Spleen (tissue), 11 donors: ENCODE data around the gene OR10G8. TPM values are rescaled to one million over a fixed set of nuclear protein-coding genes. Genes with fewer than 3 reads are reported as not detected.
A peak's percentile ranks its signal among the peaks of the same experiment; 100 is the strongest.

Source experiments
- DNase-seq: peaks from one replicate; pipeline ENCODE4 v3.0.0-alpha.2; 2020
- H3K27ac ChIP-seq, 8 donors: fragments of 200-600 bp; sonication (generic) in 7 of 8; 1 replicate in 4 of 8; 2 replicates in 4 of 8; pipeline versions ENCODE4 v1.5.0 to v1.8.0; 2016 to 2021; ENCODE audit warnings: inconsistent platforms in 4 of 8, mild to moderate bottlenecking in 4 of 8, moderate library complexity in 1 of 8
- H3K27me3 ChIP-seq, 7 donors: fragments of 200-600 bp; sonication (generic) in 6 of 7; replicated peaks in 1 of 7; 1 replicate in 4 of 7; 2 replicates in 3 of 7; pipeline versions ENCODE4 v1.5.0 to v1.8.0; 2016 to 2021; ENCODE audit warnings: inconsistent platforms in 3 of 7, mild to moderate bottlenecking in 1 of 7
- H3K36me3 ChIP-seq, 6 donors: fragments of 200-600 bp; sonication (generic) in 5 of 6; 1 replicate in 4 of 6; 2 replicates in 2 of 6; pipeline versions ENCODE4 v1.5.0 to v1.8.0; 2016 to 2021; ENCODE audit warnings: inconsistent platforms in 2 of 6
- H3K4me1 ChIP-seq, 6 donors: fragments of 200-600 bp; sonication (generic) in 5 of 6; 1 replicate in 3 of 6; 2 replicates in 3 of 6; pipeline versions ENCODE4 v1.5.0 to v1.8.0; 2016 to 2021; ENCODE audit warnings: inconsistent platforms in 3 of 6
- H3K4me3 ChIP-seq, 8 donors: fragments of 200-600 bp; sonication (generic) in 7 of 8; 1 replicate in 4 of 8; 2 replicates in 4 of 8; pipeline versions ENCODE4 v1.5.0 to v1.8.0; 2016 to 2021; ENCODE audit warnings: inconsistent platforms in 4 of 8, mild to moderate bottlenecking in 4 of 8, moderate library complexity in 2 of 8
- H3K9me3 ChIP-seq, 8 donors: fragments of 200-600 bp; sonication (generic) in 7 of 8; 1 replicate in 4 of 8; 2 replicates in 4 of 8; pipeline versions ENCODE4 v1.5.0 to v1.8.0; 2016 to 2021; ENCODE audit warnings: inconsistent platforms in 4 of 8
- POLR2A ChIP-seq, 3 donors: fragments of 450-650 bp; IDR thresholded peaks; one replicate each; pipeline ENCODE4 v1.5.1; 2017; ENCODE audit warnings: antibody characterized with exemption in 3 of 3, mild to moderate bottlenecking in 1 of 3
- POLR2AphosphoS5 ChIP-seq, 3 donors: sonication (generic); formaldehyde crosslinking; IDR thresholded peaks; one replicate each; pipeline ENCODE4 v1.5.1; 2017; ENCODE audit warnings: antibody characterized with exemption in 3 of 3
- WGBS, 5 donors: extraction: QIAGEN DNeasy Blood & Tissue Kit in 3 of 5; methylation state at CpG; one replicate each; pipeline versions ENCODE4 v1.1.5 to v1.1.7; 2013 to 2018; 5-methylcytosine and 5-hydroxymethylcytosine counted together
- intact Hi-C: fragments of 100-400 bp; cut with DNase I; formaldehyde crosslinking; loops from one replicate; pipeline ENCODE4 v1.15.0; 2023; ENCODE audit warnings: low total_unique reads
- polyA plus RNA-seq, 3 donors: library from polyadenylated mRNA; stranded (reverse); fragments of 200-250 nt; gene quantifications; one replicate each; pipeline ENCODE4 v1.2.1, GENCODE V29; 2013
- total RNA-seq, 7 donors: library from RNA; depleted of rRNA in 3 of 7; stranded (reverse); fragments of >200 nt in 3 of 7; fragmentation: NEBNext Ultra II Directional in 4 of 7; extraction: Animal tissue kit (Norgen Biotek cat#: 25700) in 4 of 7; gene quantifications; one replicate each; pipeline versions ENCODE4 v1.1.0 to v1.2.1, GENCODE V29; 2016 to 2021
- TF ChIP-seq, protein P1 (sequence below), 11 experiments: fragments of 200-600 bp in 7 of 11; fragments of 450-650 bp in 4 of 11; sonication (generic) in 4 of 11; IDR thresholded peaks in 8 of 11; conservative IDR thresholded peaks in 3 of 11; 1 replicate in 7 of 11; 2 replicates in 4 of 11; pipeline versions ENCODE4 v1.4.0 to v1.8.0; 2016 to 2021; ENCODE audit warnings: antibody characterized with exemption in 11 of 11, inconsistent platforms in 4 of 11, mild to moderate bottlenecking in 1 of 11
- donor health status: healthy with polysubstance abuse.
- donor health status: DM: no; HTN: no; CAD: no; lungs with moderate emphysema.
- donor health status: DM: no; HTN: no; CAD: no.
- donor health status: Bipolar disorder and iron deficiency.
- donor health status: healthy.
- donor health status: DM: no; HTN: no; CAD: no.
- donor health status: DM: yes; HTN: yes; CAD: no.

The OR10G8 gene
- total and polyA plus RNA-seq, 10 donors = not detected

DNA sequence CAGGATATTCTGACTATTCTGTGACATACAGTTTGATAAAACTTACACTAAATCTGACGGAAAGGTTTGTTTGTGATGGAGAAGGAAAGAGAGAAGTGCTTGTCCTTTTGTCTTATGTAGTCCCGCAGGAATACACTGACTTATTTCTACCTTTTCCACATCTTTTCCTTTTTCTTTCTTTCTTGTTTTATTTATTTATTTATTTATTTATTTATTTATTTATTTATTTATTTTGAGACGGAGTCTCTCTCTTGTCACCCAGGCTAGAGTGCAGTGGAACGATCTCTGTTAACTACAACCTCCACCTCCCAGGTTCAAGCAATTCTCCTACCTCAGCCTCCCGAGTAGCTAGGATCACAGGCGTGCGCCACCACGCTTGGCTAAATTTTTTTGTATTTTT, 45.5 kb downstream of the OR10G8 start:
- H3K4me1 ChIP-seq = peaks cover 0 to 48% (median 33%) of the 10 kb centered on the region in 6 donors
- no peaks in the 10 kb centered on the region for H3K36me3 ChIP-seq
- 89 to 93% (median 93%) methylated on average over 8 of the region's 8 CpGs for WGBS, 5 donors
- peaks cover 0 to 43% (median 8%) of the 10 kb centered on the region in 7 donors for H3K27me3 ChIP-seq
- no peak overlapping the region for H3K4me3 ChIP-seq
- no peaks in the 10 kb centered on the region for H3K9me3 ChIP-seq
- intact Hi-C loops = no loop called here
- no peak overlapping the region for H3K27ac ChIP-seq
- no peak for TF ChIP-seq POLR2A (IDR thresholded peaks at IDR 0.05)
- TF ChIP-seq, protein P1, sequence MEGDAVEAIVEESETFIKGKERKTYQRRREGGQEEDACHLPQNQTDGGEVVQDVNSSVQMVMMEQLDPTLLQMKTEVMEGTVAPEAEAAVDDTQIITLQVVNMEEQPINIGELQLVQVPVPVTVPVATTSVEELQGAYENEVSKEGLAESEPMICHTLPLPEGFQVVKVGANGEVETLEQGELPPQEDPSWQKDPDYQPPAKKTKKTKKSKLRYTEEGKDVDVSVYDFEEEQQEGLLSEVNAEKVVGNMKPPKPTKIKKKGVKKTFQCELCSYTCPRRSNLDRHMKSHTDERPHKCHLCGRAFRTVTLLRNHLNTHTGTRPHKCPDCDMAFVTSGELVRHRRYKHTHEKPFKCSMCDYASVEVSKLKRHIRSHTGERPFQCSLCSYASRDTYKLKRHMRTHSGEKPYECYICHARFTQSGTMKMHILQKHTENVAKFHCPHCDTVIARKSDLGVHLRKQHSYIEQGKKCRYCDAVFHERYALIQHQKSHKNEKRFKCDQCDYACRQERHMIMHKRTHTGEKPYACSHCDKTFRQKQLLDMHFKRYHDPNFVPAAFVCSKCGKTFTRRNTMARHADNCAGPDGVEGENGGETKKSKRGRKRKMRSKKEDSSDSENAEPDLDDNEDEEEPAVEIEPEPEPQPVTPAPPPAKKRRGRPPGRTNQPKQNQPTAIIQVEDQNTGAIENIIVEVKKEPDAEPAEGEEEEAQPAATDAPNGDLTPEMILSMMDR (IDR thresholded peaks at IDR 0.05 in 8 of 11, conservative IDR thresholded peaks at IDR 0.05 in 3 of 11) = no peak
- no peak for TF ChIP-seq POLR2AphosphoS5 (IDR thresholded peaks at IDR 0.05)
- DNase-seq = no peak

- peak; percentile 74 for DNase-seq
- H3K27ac ChIP-seq = no peak overlapping the region
- peaks cover 0 to 38% (median 8%) of the 10 kb centered on the region in 7 donors for H3K27me3 ChIP-seq
- peaks cover 0 to 41% (median 31%) of the 10 kb centered on the region in 6 donors for H3K4me1 ChIP-seq
- no peaks in the 10 kb centered on the region for H3K9me3 ChIP-seq
- intact Hi-C loops = no loop called here
- TF ChIP-seq, protein P1 (IDR thresholded peaks at IDR 0.05 in 8 of 11, conservative IDR thresholded peaks at IDR 0.05 in 3 of 11) = no peak
- no peak for TF ChIP-seq POLR2AphosphoS5 (IDR thresholded peaks at IDR 0.05)
- no peak for TF ChIP-seq POLR2A (IDR thresholded peaks at IDR 0.05)
- H3K36me3 ChIP-seq = no peaks in the 10 kb centered on the region
- 89 to 96% (median 91%) methylated on average over 5 of the region's 5 CpGs for WGBS, 5 donors
- no peak overlapping the region for H3K4me3 ChIP-seq
Observed at GRCh38 chr11:124074554-124074953, 48.0 kb downstream of the OR10G8 start.

DNA sequence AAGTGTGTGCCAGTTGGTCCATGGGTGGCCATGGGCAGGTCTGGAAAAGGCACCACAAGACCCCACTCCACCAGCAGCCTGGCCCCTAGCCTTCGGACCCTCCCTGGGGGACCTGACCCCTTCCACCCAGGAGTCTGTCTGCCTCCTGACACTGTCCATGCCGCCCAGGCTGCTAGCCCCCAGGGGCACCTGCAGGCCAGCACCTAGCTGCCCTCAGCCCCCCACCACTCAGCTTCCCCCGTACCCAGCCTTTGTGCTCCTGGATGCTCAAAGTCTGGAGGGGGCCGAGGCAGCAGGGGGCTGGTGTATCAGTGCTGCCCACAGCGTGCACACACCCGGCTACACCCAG, 48.9 kb downstream of the OR10G8 start:
- Histone ChIP-seq H3K27ac (peak overlapping the region in 1 of 8 donors; percentile 27), H3K27me3 (peaks cover 0 to 29% (median 8%) of the 10 kb centered on the region in 7 donors), H3K4me1 (peaks cover 0 to 31% (median 25%) of the 10 kb centered on the region in 6 donors), H3K4me3 (peak overlapping the region in 4 of 8 donors; percentile 34 to 69 (median 40)), H3K9me3 (no peaks in the 10 kb centered on the region), H3K36me3 (no peaks in the 10 kb centered on the region)
- TF ChIP-seq, protein P1 (IDR thresholded peaks at IDR 0.05 in 8 of 11, conservative IDR thresholded peaks at IDR 0.05 in 3 of 11) = no peak
- TF ChIP-seq POLR2A (IDR thresholded peaks at IDR 0.05) (no peak), POLR2AphosphoS5 (IDR thresholded peaks at IDR 0.05) (no peak)
- WGBS, 5 donors = 86 to 92% (median 90%) methylated on average over 4 to 6 of the region's 6 CpGs
- no peak for DNase-seq
- intact Hi-C loops = loop anchor here (5.0 kb wide), 1 partner anchor 117 kb away; no protein-coding TSS in a partner anchor

DNA sequence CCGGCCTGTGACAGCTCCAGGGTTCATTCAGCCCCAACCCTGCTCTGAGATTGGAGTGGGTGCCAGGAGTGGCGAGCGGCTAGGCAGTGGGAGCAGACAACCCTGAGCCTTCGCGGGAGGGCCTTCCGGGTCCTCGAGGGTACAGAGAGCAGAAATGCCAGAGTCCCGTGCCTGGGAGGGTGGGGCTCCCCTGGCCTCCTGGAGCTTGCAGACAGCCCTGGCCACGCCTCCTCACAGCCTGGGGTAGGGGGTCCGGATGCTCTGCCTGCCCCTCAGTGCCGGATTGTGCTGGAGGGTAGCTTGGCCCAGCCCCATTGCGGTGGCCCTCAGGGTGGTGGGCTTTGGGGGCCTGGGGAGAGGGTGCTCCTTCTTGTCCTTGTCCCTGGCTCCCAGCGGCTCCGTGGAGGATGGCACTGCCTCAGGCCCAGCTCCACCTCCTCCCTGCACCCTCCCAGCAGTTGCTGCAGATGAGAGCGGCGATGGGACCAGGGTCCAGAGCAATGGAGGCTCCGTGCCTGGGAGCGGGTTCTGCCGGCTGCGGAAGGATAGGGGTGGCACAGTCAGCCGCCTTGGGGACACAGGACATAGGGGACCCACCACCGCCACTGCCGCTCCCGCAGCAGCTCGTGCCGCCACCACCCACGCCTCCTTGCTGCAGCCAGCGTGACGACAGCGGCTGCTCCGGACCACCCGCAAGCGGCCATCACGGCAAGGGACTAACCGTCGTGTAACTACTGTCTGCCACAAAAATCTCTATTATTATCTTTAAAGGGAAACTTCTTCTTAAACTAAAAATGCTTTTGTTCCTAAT, 49.4 kb downstream of the OR10G8 start:
- Histone ChIP-seq H3K4me1 (peaks cover 0 to 26% (median 19%) of the 10 kb centered on the region in 6 donors), H3K4me3 (peak overlapping the region in 7 of 8 donors; percentile 27 to 69 (median 34)), H3K36me3 (no peaks in the 10 kb centered on the region), H3K9me3 (no peaks in the 10 kb centered on the region), H3K27ac (peak overlapping the region in 3 of 8 donors; percentile 10 to 32 (median 27)), H3K27me3 (peaks cover 0 to 28% (median 8%) of the 10 kb centered on the region in 7 donors)
- WGBS, 5 donors = 8 to 14% (median 11%) methylated on average over 13 to 36 of the region's 36 CpGs
- TF ChIP-seq, protein P1 (IDR thresholded peaks at IDR 0.05 in 8 of 11, conservative IDR thresholded peaks at IDR 0.05 in 3 of 11) = no peak
- TF ChIP-seq POLR2AphosphoS5 (IDR thresholded peaks at IDR 0.05) (peak in 1 of 3 donors; percentile 35), POLR2A (IDR thresholded peaks at IDR 0.05) (no peak)
- DNase-seq = peak; percentile 77
- intact Hi-C loops = loop anchor here (5.0 kb wide), 1 partner anchor 116 kb away; no protein-coding TSS in a partner anchor
